WI38 (cell line): ENCODE data around the gene KAT6B.

Experiments
- H3K4me3 ChIP-seq: 2 replicates; pipeline ENCODE4 v1.5.1; 2011; ENCODE audit warnings: low read depth, mild to moderate bottlenecking, control low read depth, low read length
- CTCF ChIP-seq: IDR thresholded peaks from 2 replicates; pipeline ENCODE4 v1.5.1; 2012; ENCODE audit warnings: low read depth, mild to moderate bottlenecking, control low read depth, low read length

Gene KAT6B

GRCh38 chr10:74794531-74794930, 31.9 kb upstream of the KAT6B start:
- TF ChIP-seq CTCF, result no peak
- no peak overlapping the region for H3K4me3 ChIP-seq

- no peak overlapping the region for H3K4me3 ChIP-seq
- TF ChIP-seq CTCF, result no peak
These were observed 28.9 kb upstream of the KAT6B start for GRCh38 chr10:74797550-74797949.

GRCh38 chr10:74799721-74800221, 26.6 kb upstream of the KAT6B start:
- H3K4me3 ChIP-seq, result no peak overlapping the region
- no peak for TF ChIP-seq CTCF

- TF ChIP-seq CTCF, result no peak
- H3K4me3 ChIP-seq, result no peak overlapping the region
These were observed 25.0 kb upstream of the KAT6B start for GRCh38 chr10:74801447-74801846.

- TF ChIP-seq CTCF, result no peak
- no peak overlapping the region for H3K4me3 ChIP-seq
These were observed 17.9 kb upstream of the KAT6B start for GRCh38 chr10:74808501-74808900.

- no peak overlapping the region for H3K4me3 ChIP-seq
These were observed 16.3 kb upstream of the KAT6B start for GRCh38 chr10:74810087-74810486.

More at GRCh38 chr10:74810087-74810486, 16.3 kb upstream of the KAT6B start:
- no peak for TF ChIP-seq CTCF
